GM12891 (cell line): ENCODE results near the gene GYG1.

Experiments used
- PAX5 ChIP-seq: IDR thresholded peaks from 2 replicates; pipeline ENCODE4 v1.6.1; 2011; ENCODE audit warnings: low read length, moderate library complexity, mild to moderate bottlenecking; ENCODE audit not compliant: insufficient read depth, severe bottlenecking
- POLR2A ChIP-seq: IDR thresholded peaks from 2 replicates; pipeline ENCODE4 v1.6.1; 2011; ENCODE audit warnings: low read depth, low read length, control low read depth
- POLR2AphosphoS5 ChIP-seq: IDR thresholded peaks from 2 replicates; pipeline ENCODE4 v1.6.1; 2011; ENCODE audit warnings: low read depth, low read length, control low read depth
- SPI1 ChIP-seq: IDR thresholded peaks from 2 replicates; pipeline ENCODE4 v1.6.1; 2011; ENCODE audit warnings: low read depth, low read length, control low read depth
- TAF1 ChIP-seq: IDR thresholded peaks from 2 replicates; pipeline ENCODE4 v1.6.1; 2011; ENCODE audit warnings: low read depth, low read length, control low read depth

DNA sequence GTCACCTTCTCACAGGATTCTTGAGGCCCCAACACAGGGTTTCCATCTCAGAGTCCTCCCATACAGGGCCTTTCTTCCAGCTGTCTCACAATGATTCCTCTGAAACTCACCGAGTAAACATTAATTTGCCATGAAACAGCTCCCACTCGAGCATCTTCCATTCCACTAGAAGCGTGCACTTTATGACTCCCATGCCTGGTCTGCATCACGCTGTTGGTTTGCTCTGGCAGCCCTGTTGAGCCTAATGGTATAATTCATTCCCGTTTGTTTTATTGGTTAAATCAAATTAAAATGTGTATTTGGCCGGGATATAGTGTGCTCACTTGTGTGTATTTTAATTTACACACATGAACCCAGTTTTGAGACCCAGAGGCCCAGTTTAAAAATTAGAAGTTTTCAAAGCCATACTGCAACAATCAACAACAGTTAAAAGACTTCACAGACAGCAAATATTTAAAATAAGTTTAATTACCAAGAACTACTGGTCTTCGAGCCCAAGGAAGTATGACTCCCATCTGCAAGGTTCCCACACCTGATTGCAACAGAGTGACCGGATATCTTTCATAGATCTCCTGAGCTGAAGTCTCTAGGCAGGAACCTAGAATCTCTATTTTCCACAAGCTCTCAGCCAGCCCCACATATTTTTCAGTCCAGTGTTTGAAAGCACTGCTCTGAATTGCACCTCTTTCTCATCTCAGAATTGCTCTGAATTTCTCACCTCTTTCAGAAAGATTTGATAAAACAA is 42.3 kb upstream of the GYG1 start:
- TF ChIP-seq POLR2A (no peak), SPI1 (no peak), POLR2AphosphoS5 (no peak), TAF1 (no peak), PAX5 (no peak)
